SU-DHL-6 (cell line): ENCODE results near the gene CRMP1.

ENCODE experiments used
- H2AFZ ChIP-seq: fragments of 200-600 bp; sonication (generic); 2 replicates; pipeline ENCODE4 v1.6.1; 2014; ENCODE audit warnings: low read depth, mild to moderate bottlenecking, moderate library complexity, mixed read lengths, antibody characterized with exemption, low read length; ENCODE audit not compliant: severe bottlenecking
- H3F3A ChIP-seq: fragments of 200-600 bp; shearing (Covaris generic); 2 replicates; pipeline ENCODE4 v1.6.0; 2016; ENCODE audit warnings: antibody characterized with exemption, mild to moderate bottlenecking; ENCODE audit not compliant: insufficient read depth
- H3K27ac ChIP-seq: fragments of 200-600 bp; sonication (generic); 2 replicates; pipeline ENCODE4 v1.5.1; 2016; ENCODE audit warnings: low read depth, mild to moderate bottlenecking, low read length, moderate library complexity, mixed read lengths
- H3K27me3 ChIP-seq: fragments of 200-600 bp; sonication (generic), shearing (Covaris generic); 2 replicates; pipeline ENCODE4 v1.6.0; 2014; ENCODE audit warnings: mild to moderate bottlenecking, low read length
- H3K36me3 ChIP-seq: fragments of 200-600 bp; sonication (generic); 2 replicates; pipeline ENCODE4 v1.6.1; 2014; ENCODE audit warnings: mild to moderate bottlenecking, low read length, mixed read lengths
- H3K4me2 ChIP-seq: fragments of 300-600, 200-600 bp; shearing (Covaris generic), sonication (generic); 2 replicates; pipeline ENCODE4 v1.6.0; 2014; ENCODE audit warnings: low read length, low read depth, mild to moderate bottlenecking; ENCODE audit not compliant: poor library complexity, severe bottlenecking
- H3K4me3 ChIP-seq: fragments of 200-600 bp; sonication (generic); 2 replicates; pipeline ENCODE4 v1.5.1; 2014; ENCODE audit warnings: antibody characterized with exemption, low read length, mild to moderate bottlenecking, mixed read lengths; ENCODE audit not compliant: insufficient read depth, poor library complexity, severe bottlenecking
- H3K79me2 ChIP-seq: fragments of 200-600 bp; sonication (generic); 2 replicates; pipeline ENCODE4 v1.6.1; 2014; ENCODE audit warnings: mild to moderate bottlenecking, low read length, moderate library complexity; ENCODE audit not compliant: insufficient read depth
- H3K9ac ChIP-seq: fragments of 200-600 bp; sonication (generic); 2 replicates; pipeline ENCODE4 v1.7.0; 2014; ENCODE audit warnings: mild to moderate bottlenecking, low read length
- H3K9me2 ChIP-seq: fragments of 200-600 bp; sonication (generic); replicated peaks from 2 replicates; pipeline ENCODE4 v1.6.1; 2014; ENCODE audit warnings: low read length; ENCODE audit not compliant: insufficient read depth
- H3K9me3 ChIP-seq: fragments of 200-600 bp; sonication (generic); 2 replicates; pipeline ENCODE4 v1.6.1; 2014; ENCODE audit warnings: low read length, mixed read lengths; ENCODE audit not compliant: insufficient read depth
- H4K20me1 ChIP-seq: fragments of 200-600 bp; sonication (generic); 2 replicates; pipeline ENCODE4 v1.6.1; 2014; ENCODE audit warnings: low read depth, mild to moderate bottlenecking, antibody characterized with exemption, low read length, moderate library complexity, mixed read lengths
- EZH2phosphoT487 ChIP-seq: fragments of 200-600 bp; sonication (generic), shearing (Covaris generic); conservative IDR thresholded peaks from 2 replicates; pipeline ENCODE4 v1.6.1; 2018; ENCODE audit warnings: mild to moderate bottlenecking, antibody characterized with exemption, low read length, moderate library complexity, mixed read lengths
- TF ChIP-seq, protein P1 (sequence below): fragments of 200-600 bp; sonication (generic); IDR thresholded peaks from one replicate; pipeline ENCODE4 v1.5.1; 2017; ENCODE audit warnings: antibody characterized with exemption, mild to moderate bottlenecking, low read length, moderate library complexity; ENCODE audit not compliant: insufficient read depth, poor library complexity, severe bottlenecking

Gene CRMP1

DNA sequence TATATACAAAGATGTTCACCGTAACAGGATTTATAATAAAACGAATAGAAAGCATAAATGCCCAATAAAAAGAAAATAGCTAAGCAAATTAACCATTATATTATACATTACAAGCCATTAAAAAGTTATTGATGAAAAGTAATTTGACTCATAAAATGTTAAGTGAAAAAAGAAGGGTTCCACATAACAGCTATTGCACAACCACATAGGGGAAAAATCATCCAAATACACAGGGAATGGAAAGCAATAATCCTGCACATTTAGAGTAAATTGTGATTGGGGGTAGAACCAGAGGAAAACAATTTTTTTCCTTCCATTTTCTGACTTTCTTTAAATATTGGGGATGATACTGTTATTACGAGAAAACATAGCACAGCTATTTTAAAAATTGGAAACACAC, 38.0 kb downstream of the CRMP1 start:
- H3K27me3 ChIP-seq, result no peaks in the 10 kb centered on the region

DNA sequence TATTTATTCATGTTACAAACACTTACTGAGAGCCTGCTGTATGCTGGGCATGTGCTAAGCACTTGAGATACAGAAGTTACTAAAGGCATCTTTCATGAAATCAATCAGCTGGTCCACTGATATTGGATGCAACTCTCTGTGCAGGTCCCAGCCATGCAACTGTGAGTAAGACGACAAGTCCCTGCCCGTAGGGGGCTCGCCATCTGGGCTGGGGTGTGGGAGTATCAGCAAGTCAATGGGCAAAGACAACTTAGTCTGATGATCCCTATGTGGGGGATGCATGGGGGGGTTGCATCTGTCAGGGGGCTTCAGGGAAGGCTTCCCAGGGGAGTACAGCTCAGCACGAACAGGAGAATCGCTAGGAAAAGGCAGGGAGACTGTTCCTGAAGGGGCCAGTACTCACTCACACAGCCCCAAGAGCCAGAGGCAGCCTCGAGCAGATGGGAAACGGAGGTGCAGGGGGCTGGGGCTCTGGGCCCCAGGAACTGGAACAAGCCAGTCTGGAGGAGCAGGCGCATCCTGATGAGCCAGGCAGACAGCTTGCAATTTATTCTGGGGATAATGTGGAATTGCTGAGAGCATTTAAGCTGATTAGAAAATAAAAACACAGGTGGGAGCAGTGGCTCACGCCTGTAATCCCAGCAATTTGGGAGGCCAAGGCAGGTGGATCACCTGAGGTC, 40.2 kb downstream of the CRMP1 start:
- no peak overlapping the region for H3K4me2 ChIP-seq
- TF ChIP-seq, protein P1, sequence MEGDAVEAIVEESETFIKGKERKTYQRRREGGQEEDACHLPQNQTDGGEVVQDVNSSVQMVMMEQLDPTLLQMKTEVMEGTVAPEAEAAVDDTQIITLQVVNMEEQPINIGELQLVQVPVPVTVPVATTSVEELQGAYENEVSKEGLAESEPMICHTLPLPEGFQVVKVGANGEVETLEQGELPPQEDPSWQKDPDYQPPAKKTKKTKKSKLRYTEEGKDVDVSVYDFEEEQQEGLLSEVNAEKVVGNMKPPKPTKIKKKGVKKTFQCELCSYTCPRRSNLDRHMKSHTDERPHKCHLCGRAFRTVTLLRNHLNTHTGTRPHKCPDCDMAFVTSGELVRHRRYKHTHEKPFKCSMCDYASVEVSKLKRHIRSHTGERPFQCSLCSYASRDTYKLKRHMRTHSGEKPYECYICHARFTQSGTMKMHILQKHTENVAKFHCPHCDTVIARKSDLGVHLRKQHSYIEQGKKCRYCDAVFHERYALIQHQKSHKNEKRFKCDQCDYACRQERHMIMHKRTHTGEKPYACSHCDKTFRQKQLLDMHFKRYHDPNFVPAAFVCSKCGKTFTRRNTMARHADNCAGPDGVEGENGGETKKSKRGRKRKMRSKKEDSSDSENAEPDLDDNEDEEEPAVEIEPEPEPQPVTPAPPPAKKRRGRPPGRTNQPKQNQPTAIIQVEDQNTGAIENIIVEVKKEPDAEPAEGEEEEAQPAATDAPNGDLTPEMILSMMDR, result no peak
- no peak for TF ChIP-seq EZH2phosphoT487
- no peak overlapping the region for H3K4me3 ChIP-seq
- H3K9me3 ChIP-seq, result no peaks in the 10 kb centered on the region
- no peaks in the 10 kb centered on the region for H4K20me1 ChIP-seq
- H3K9me2 ChIP-seq, result no peaks in the 10 kb centered on the region
- no peak overlapping the region for H2AFZ ChIP-seq
- no peak overlapping the region for H3K9ac ChIP-seq
- H3K27ac ChIP-seq, result no peak overlapping the region
- H3K27me3 ChIP-seq, result no peaks in the 10 kb centered on the region
- no peaks in the 10 kb centered on the region for H3K79me2 ChIP-seq
- H3F3A ChIP-seq, result no peaks in the 10 kb centered on the region
- H3K36me3 ChIP-seq, result no peaks in the 10 kb centered on the region

More for the DNA sequence above, 38.0 kb downstream of the CRMP1 start:
- Histone ChIP-seq H3K79me2 (no peaks in the 10 kb centered on the region), H2AFZ (no peak overlapping the region), H3K9me3 (no peaks in the 10 kb centered on the region), H3K4me2 (no peak overlapping the region), H3K9me2 (no peaks in the 10 kb centered on the region), H3K36me3 (no peaks in the 10 kb centered on the region), H4K20me1 (no peaks in the 10 kb centered on the region), H3K9ac (no peak overlapping the region), H3F3A (no peaks in the 10 kb centered on the region), H3K4me3 (no peak overlapping the region), H3K27ac (no peak overlapping the region)
- TF ChIP-seq EZH2phosphoT487, result no peak
- TF ChIP-seq, protein P1, result no peak

DNA sequence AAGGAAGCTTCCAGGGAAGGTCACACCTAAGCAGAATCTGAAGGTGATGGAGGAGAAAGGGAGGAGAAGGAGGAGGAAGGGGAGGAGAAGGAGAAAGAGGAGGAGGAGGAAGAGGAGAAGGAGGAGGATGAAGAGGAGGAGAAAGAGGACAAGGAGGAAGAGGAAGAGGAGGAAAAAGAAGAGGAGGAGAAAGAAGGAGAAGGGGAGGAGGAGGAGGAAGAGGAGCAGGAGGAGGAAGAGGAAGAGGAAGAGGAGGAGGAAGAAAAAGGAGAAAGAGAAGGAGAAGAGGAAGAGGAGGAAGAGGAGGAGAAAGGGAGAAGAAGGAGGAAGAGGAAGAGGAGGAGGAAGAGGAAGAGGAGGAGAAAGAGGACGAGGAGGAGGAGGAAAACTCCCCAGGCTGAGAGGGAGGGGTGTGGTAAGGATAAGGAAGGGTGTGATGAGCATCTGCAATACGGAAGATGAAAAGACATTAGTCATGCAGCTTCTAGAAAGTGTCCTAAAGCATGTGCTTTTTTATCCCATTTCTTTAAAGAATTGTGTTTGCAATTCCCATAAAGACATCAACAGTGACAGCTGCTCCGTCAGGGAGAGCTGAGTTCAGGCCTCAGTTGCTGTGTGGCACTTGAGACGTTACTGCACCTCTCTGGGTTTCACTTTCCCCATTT, 41.1 kb downstream of the CRMP1 start:
- no peaks in the 10 kb centered on the region for H3K36me3 ChIP-seq
- no peak overlapping the region for H3K9ac ChIP-seq
- no peaks in the 10 kb centered on the region for H3K79me2 ChIP-seq
- H3K27me3 ChIP-seq, result no peaks in the 10 kb centered on the region
- no peaks in the 10 kb centered on the region for H3K9me2 ChIP-seq
- no peak overlapping the region for H3K27ac ChIP-seq
- H3F3A ChIP-seq, result no peaks in the 10 kb centered on the region
- no peaks in the 10 kb centered on the region for H4K20me1 ChIP-seq
- no peak overlapping the region for H2AFZ ChIP-seq
- no peaks in the 10 kb centered on the region for H3K9me3 ChIP-seq
- TF ChIP-seq, protein P1, result no peak
- TF ChIP-seq EZH2phosphoT487, result no peak
- no peak overlapping the region for H3K4me2 ChIP-seq
- no peak overlapping the region for H3K4me3 ChIP-seq
